GM12892 (cell line): ENCODE data around the gene UNCX.

Experiments
- DNase-seq: peaks from one replicate; pipeline ENCODE4 v3.0.0; 2011; ENCODE audit not compliant: insufficient read length
- FAIRE-seq: peaks from 2 replicates; lab custom pipeline; 2011; peaks lifted over from hg19 to GRCh38; lab: Jason Lieb, UNC
- POLR2A ChIP-seq: IDR thresholded peaks from 2 replicates; pipeline ENCODE4 v1.6.1; 2011; ENCODE audit warnings: low read depth, low read length, control low read depth
- POLR2AphosphoS5 ChIP-seq: IDR thresholded peaks from 2 replicates; pipeline ENCODE4 v1.6.1; 2011; ENCODE audit warnings: low read depth, low read length, control low read depth
- TAF1 ChIP-seq: IDR thresholded peaks from 2 replicates; pipeline ENCODE4 v1.6.1; 2011; ENCODE audit warnings: low read depth, mild to moderate bottlenecking, control low read depth, low read length, borderline replicate concordance

Gene UNCX

GRCh38 chr7:1243290-1243963 lies 10.8 kb downstream of the UNCX start:
- FAIRE-seq (no peak), DNase-seq (no peak)
- no peak for TF ChIP-seq TAF1

DNA sequence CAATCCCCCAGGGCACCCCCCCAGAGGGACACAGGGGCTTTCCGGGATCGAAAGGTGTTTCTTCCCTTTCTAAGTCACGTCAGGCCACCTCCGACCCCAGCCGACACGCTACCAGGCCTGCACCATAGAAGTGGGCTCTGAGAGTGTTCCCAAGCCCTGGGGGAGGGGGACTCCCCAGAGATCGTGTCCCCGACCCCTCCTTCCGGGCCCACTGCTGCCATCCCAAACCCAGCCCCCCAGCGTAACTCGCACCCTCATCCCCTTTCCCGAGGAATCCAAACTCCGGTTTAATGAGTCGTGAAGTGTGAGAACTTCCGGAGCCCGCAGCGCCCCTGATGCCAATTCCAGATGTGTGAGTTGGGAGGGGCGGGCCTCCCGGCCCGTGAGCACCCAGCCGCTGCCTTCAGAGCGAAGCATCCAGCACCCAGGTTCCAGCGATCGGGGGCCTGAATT lies 11.3 kb downstream of the UNCX start:
- DNase-seq, result no peak
- TF ChIP-seq POLR2AphosphoS5 (no peak), POLR2A (no peak), TAF1 (no peak)
- no peak for FAIRE-seq

- FAIRE-seq (no peak), DNase-seq (no peak)
- TF ChIP-seq TAF1 (no peak), POLR2A (no peak), POLR2AphosphoS5 (no peak)
Measured at GRCh38 chr7:1244700-1245523, 12.2 kb downstream of the UNCX start.

- DNase-seq (no peak), FAIRE-seq (no peak)
- TF ChIP-seq POLR2A, result no peak
- TF ChIP-seq POLR2AphosphoS5, result no peak
- TF ChIP-seq TAF1, result no peak
Measured at GRCh38 chr7:1245524-1246050, 12.9 kb downstream of the UNCX start.

GRCh38 chr7:1246160-1246870 lies 13.6 kb downstream of the UNCX start:
- DNase-seq, result no peak
- FAIRE-seq, result no peak
- TF ChIP-seq POLR2AphosphoS5, result no peak

DNA sequence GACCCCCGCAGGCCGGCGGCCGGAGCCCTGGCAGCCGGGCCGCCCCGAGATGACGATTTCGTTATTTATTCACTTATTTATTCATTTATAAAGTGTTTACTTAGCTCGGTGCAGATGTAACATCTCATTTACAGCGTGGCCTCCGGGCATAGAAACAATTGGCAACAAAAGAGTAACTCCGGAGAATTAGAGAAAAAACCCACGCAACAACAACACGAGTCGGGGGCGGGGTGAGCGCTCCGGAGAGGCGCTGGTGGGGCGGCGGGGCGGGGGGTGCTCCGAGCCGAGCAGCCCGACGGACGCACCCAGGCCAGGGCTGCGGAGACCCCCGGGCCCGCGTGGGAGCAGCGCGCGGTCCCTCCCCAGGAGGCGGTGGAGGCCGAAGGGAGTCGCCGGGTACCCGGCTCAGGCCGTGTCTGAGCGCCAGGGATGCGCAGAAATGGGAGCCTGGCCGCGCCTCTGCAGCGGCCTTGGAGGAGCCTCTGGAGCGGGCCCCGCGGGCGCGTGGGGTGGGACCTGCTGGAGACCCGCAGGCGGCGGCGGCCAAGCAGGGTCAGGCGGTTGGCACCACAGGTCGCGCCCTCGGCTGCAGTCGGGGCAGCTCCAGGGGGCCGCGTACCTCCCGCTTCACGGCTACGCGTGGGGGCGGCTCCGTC lies 14.3 kb downstream of the UNCX start:
- TF ChIP-seq TAF1 (no peak), POLR2AphosphoS5 (no peak), POLR2A (no peak)
- no peak for FAIRE-seq
- DNase-seq, result no peak

- FAIRE-seq (no peak), DNase-seq (no peak)
- TF ChIP-seq POLR2A (no peak), TAF1 (no peak), POLR2AphosphoS5 (no peak)
Measured at GRCh38 chr7:1247527-1248041, 14.9 kb downstream of the UNCX start.

- FAIRE-seq (no peak), DNase-seq (no peak)
- TF ChIP-seq TAF1 (no peak), POLR2A (no peak), POLR2AphosphoS5 (no peak)
Measured at GRCh38 chr7:1248143-1248915, 15.7 kb downstream of the UNCX start.

DNA sequence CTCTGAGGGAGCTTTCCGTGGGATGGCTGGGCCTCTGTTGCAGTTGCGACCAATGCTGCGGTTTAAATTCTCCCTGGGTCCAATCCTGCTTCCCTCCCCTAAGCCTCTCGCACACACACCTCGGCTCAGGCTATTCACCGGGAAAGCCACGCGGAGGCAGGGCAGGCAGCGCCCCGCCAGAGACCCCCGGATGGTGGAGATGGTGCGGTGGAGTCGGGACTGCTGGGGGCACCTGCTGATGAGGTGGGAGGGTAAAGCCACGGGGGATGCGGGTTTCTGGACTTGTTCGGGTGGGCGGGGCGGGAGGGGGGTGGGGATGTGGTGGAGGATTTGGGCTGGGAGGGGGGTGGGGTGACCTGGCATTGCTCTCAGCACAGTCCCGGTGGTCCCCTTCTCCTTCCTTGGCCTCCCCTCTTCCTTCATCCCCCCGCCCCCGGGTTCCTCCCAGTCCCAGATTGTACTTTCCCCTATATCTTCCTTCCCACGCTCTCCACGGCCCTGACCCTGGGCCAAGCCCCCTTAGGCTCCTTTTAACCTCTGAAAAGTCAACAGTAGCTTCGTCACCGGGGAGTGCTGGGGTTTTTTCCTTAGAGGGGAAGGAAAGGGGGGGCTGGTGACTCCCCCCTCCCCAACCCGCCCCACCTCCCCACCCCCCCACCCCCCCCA lies 16.4 kb downstream of the UNCX start:
- no peak for FAIRE-seq
- no peak for TF ChIP-seq POLR2A
- TF ChIP-seq TAF1, result no peak
- no peak for TF ChIP-seq POLR2AphosphoS5
- no peak for DNase-seq

- TF ChIP-seq POLR2A (no peak), TAF1 (no peak), POLR2AphosphoS5 (no peak)
- no peak for FAIRE-seq
- DNase-seq, result no peak
Measured at GRCh38 chr7:1249731-1250130, 17.1 kb downstream of the UNCX start.
